Chondrocyte (in vitro differentiated cells): ENCODE measurements around the gene ARHGAP24. TPM values are rescaled to one million over a fixed set of nuclear protein-coding genes. Genes with fewer than 3 reads are reported as not detected.
A peak's percentile ranks its signal among the peaks of the same experiment; 100 is the strongest.

Experiments used
- DNase-seq: peaks from one replicate; pipeline ENCODE4 v3.0.0; 2021; ENCODE audit warnings: mixed read lengths, low spot score
- H3K27ac Mint-ChIP-seq: one replicate; pipeline ENCODE4 v1.8.0; 2021; ENCODE audit warnings: mild to moderate bottlenecking, moderate library complexity, mixed read lengths; ENCODE audit not compliant: unreplicated experiment
- H3K27me3 Mint-ChIP-seq: 2 replicates; pipeline ENCODE4 v1.8.0; 2021; ENCODE audit warnings: low read depth, mixed read lengths
- H3K36me3 Mint-ChIP-seq: 2 replicates; pipeline ENCODE4 v1.8.0; 2021; ENCODE audit warnings: low read depth, mixed read lengths
- H3K4me1 Mint-ChIP-seq: 2 replicates; pipeline ENCODE4 v1.8.0; 2021; ENCODE audit warnings: low read depth, mild to moderate bottlenecking, mixed read lengths
- H3K4me3 Mint-ChIP-seq: one replicate; pipeline ENCODE4 v1.8.0; 2021; ENCODE audit warnings: mild to moderate bottlenecking, moderate library complexity, mixed read lengths; ENCODE audit not compliant: unreplicated experiment
- H3K9me3 Mint-ChIP-seq: 2 replicates; pipeline ENCODE4 v1.8.0; 2021; ENCODE audit warnings: low read depth, mixed read lengths
- total RNA-seq: library from RNA; stranded (reverse); gene quantifications from 3 replicates; pipeline ENCODE4 v1.2.1, GENCODE V29; 2021
- TF ChIP-seq, protein P1 (sequence below): fragments of 200-600 bp; sonication (generic); IDR thresholded peaks from 2 replicates; pipeline ENCODE4 v1.5.0; 2021; ENCODE audit warnings: antibody characterized with exemption, mild to moderate bottlenecking, moderate library complexity

The ARHGAP24 gene
- total RNA-seq, 1 donor from 2014 or later, result 22.0 TPM

DNA sequence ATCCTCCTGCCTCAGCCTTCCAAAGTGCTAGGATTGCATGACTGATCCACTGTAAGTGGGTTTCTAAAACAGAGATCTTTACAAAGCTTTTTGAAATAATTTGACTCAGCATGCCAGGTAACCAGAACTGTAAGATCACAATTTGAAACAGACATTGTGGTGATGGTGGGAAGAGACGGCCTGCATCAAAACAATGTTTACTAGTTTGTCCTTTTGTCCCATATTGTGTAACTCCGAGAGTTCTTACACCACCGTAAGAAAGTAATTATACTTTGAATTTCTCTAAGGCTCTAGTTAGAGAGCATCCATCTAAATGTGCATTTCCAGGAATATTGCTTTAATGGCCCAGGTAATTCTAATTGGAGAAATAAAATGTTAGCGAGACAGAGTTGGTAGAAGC lies 594 bp upstream of the ARHGAP24 start:
- TF ChIP-seq, protein P1, sequence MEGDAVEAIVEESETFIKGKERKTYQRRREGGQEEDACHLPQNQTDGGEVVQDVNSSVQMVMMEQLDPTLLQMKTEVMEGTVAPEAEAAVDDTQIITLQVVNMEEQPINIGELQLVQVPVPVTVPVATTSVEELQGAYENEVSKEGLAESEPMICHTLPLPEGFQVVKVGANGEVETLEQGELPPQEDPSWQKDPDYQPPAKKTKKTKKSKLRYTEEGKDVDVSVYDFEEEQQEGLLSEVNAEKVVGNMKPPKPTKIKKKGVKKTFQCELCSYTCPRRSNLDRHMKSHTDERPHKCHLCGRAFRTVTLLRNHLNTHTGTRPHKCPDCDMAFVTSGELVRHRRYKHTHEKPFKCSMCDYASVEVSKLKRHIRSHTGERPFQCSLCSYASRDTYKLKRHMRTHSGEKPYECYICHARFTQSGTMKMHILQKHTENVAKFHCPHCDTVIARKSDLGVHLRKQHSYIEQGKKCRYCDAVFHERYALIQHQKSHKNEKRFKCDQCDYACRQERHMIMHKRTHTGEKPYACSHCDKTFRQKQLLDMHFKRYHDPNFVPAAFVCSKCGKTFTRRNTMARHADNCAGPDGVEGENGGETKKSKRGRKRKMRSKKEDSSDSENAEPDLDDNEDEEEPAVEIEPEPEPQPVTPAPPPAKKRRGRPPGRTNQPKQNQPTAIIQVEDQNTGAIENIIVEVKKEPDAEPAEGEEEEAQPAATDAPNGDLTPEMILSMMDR, result no peak
- DNase-seq, result no peak
- Mint-ChIP-seq H3K27me3 (peaks cover 17% of the 10 kb centered on the region), H3K36me3 (no peaks in the 10 kb centered on the region), H3K27ac (no peak overlapping the region), H3K4me3 (peak overlapping the region; percentile 82), H3K9me3 (no peaks in the 10 kb centered on the region), H3K4me1 (peaks cover 13% of the 10 kb centered on the region)

DNA sequence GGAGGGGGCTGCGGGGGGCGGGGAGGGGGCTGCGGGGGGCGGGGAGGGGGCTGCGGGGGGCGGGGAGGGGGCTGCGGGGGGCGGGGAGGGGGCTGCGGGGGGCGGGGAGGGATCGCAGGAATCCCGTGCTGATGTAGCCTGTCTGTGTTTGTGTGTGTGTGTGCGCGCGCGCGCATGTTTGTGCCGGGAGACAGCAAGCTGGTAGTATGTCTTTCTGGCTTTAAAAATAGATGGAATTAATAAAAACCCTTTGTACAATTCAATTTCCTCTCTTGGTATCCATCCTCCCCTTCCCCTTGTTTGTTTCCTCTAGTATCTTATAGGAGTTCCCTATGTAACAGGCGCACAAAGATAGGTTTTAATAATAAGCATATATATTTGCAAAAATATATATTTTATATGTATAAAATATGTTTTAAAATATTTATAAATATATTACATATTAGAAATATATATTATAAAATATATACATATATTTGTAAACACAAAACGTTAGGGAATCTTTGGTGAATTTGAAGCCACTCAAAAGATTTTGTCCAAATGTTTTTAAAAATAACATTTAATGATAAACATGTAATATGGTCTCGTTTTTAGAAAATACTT lies 782 bp downstream of the ARHGAP24 start:
- TF ChIP-seq, protein P1, result no peak
- peak overlapping the region; percentile 82 for H3K4me3 Mint-ChIP-seq
- H3K36me3 Mint-ChIP-seq, result no peaks in the 10 kb centered on the region
- no peak for DNase-seq
- H3K4me1 Mint-ChIP-seq, result peaks cover 13% of the 10 kb centered on the region
- H3K27ac Mint-ChIP-seq, result no peak overlapping the region
- H3K9me3 Mint-ChIP-seq, result no peaks in the 10 kb centered on the region
- H3K27me3 Mint-ChIP-seq, result peaks cover 17% of the 10 kb centered on the region

DNA sequence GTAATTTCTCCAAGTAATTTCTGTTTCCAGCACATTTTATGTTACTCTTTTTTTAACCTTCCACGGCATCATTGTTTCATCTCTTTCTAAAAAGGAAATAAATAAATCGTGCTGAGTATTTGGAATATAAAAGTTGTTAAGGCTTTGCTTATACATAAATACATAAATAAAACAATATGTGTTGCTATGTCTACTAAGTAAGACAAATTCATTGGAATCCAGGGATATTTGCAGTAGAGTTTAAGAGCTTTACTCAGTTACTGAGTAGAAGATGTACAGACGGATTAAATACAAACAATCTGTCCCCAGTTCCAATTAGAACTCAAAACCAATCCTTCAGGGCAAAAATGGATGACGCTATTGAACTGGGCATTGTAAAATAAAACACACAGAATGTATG lies 1.4 kb downstream of the ARHGAP24 start:
- H3K4me3 Mint-ChIP-seq, result no peak overlapping the region
- H3K9me3 Mint-ChIP-seq, result no peaks in the 10 kb centered on the region
- TF ChIP-seq, protein P1, result no peak
- peaks cover 17% of the 10 kb centered on the region for H3K27me3 Mint-ChIP-seq
- H3K27ac Mint-ChIP-seq, result no peak overlapping the region
- no peaks in the 10 kb centered on the region for H3K36me3 Mint-ChIP-seq
- H3K4me1 Mint-ChIP-seq, result peaks cover 13% of the 10 kb centered on the region
- DNase-seq, result no peak

DNA sequence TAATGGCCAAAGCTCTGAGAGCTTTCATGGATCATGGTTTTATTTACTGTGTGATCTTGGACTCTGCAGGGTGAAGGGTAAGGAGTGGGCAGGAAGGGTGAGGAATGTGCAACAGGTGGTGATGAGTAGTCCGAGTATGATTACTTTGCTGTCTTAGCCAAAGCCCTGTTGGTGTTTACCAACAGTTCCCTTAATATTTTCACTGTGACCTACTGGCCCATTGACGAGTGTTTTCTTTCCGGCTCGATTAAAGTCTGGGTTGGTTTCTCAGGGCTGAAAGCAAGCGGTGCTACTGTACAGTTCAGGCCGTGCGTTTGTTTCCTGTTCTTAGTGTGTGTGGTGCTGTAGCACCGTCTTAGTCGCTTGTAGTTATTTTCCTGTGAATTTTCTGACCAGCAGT lies 2.6 kb downstream of the ARHGAP24 start:
- TF ChIP-seq, protein P1, result no peak
- H3K4me1 Mint-ChIP-seq, result peaks cover 13% of the 10 kb centered on the region
- no peaks in the 10 kb centered on the region for H3K9me3 Mint-ChIP-seq
- H3K4me3 Mint-ChIP-seq, result no peak overlapping the region
- no peak overlapping the region for H3K27ac Mint-ChIP-seq
- no peaks in the 10 kb centered on the region for H3K36me3 Mint-ChIP-seq
- H3K27me3 Mint-ChIP-seq, result peaks cover 21% of the 10 kb centered on the region
- DNase-seq, result no peak

DNA sequence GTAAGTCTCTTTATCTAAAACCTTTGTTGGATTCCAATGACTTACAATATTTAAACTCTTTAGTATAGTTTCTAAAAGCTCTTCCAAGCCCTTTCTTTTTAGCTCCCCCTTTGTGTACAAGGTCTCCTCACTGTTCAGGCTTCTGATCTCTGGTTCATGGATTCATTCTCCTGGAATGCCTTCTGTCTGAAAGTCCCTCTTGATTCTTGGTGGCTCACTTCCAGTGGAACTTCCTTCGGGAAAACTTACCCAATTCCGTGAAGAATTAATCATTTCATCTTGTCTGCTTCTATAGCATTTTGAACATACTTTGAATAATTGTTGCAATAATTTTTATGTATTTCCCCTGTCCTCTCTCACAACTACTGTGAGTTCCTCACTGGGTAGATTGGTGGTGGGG lies 3.6 kb downstream of the ARHGAP24 start:
- TF ChIP-seq, protein P1, result no peak
- no peaks in the 10 kb centered on the region for H3K36me3 Mint-ChIP-seq
- H3K27me3 Mint-ChIP-seq, result peaks cover 21% of the 10 kb centered on the region
- DNase-seq, result no peak
- H3K4me1 Mint-ChIP-seq, result peaks cover 13% of the 10 kb centered on the region
- no peaks in the 10 kb centered on the region for H3K9me3 Mint-ChIP-seq
- H3K4me3 Mint-ChIP-seq, result no peak overlapping the region
- peak overlapping the region; percentile 71 for H3K27ac Mint-ChIP-seq
